RCC 7860 (cell line): Measurements from ENCODE around the gene IVNS1ABP.
"Not testable (repeated sequence)": the region's sequence is repeated elsewhere in the genome, so short reads cannot be mapped to it uniquely, and the experiment has no call there.

Experiments
- DNase-seq: peaks from one replicate; pipeline ENCODE4 v3.0.0-alpha.2; 2015; ENCODE audit warnings: low spot score
- FAIRE-seq: peaks from 2 replicates; lab custom pipeline; 2012; peaks lifted over from hg19 to GRCh38; lab: Jason Lieb, UNC

Gene IVNS1ABP

GRCh38 chr1:185257950-185258208, 59.2 kb downstream of the IVNS1ABP start:
- FAIRE-seq: no peak
- DNase-seq: no peak

DNA sequence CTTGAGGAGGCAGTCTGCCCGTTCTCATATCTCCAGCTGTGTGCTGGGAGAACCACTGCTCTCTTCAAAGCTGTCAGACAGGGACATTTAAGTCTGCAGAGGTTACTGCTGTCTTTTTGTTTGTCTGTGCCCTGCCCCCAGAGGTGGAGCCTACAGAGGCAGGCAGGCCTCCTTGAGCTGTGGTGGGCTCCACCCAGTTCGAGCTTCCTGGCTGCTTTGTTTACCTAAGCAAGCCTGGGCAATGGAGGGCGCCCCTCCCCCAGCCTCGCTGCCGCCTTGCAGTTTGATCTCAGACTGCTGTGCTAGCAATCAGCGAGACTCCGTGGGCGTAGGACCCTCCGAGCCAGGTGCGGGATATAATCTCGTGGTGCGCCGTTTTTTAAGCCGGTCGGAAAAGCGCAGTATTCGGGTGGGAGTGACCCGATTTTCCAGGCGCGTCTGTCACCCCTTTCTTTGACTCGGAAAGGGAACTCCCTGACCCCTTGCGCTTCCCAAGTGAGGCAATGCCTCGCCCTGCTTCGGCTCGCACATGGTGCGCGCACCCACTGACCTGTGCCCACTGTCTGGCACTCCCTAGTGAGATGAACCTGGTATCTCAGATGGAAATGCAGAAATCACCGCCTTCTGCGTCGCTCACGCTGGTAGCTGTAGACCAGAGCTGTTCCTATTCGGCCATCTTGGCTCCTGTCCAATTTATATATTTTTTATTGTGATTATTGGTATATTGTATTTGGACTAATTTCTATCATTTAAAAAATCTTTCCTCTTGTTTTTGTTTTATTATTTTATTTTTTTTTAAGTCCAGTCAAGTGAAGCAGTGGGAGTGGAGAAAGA, 59.7 kb downstream of the IVNS1ABP start:
- not testable (repeated sequence) for FAIRE-seq, DNase-seq

- FAIRE-seq, DNase-seq: not testable (repeated sequence)
Measured at GRCh38 chr1:185255595-185255994, 61.4 kb downstream of the IVNS1ABP start.

- not testable (repeated sequence) for FAIRE-seq, DNase-seq
Measured at GRCh38 chr1:185252404-185252803, 64.6 kb downstream of the IVNS1ABP start.

DNA sequence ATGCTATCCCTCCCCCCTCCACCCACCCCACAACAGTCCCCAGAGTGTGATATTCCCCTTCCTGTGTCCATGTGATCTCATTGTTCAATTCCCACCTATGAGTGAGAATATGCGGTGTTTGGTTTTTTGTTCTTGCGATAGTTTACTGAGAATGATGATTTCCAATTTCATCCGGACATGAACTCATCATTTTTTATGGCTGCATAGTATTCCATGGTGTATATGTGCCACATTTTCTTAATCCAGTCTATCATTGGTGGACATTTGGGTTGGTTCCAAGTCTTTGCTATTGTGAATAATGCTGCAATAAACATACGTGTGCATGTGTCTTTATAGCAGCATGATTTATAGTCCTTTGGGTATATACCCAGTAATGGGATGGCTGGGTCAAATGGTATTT, 65.1 kb downstream of the IVNS1ABP start:
- FAIRE-seq, DNase-seq: not testable (repeated sequence)

DNA sequence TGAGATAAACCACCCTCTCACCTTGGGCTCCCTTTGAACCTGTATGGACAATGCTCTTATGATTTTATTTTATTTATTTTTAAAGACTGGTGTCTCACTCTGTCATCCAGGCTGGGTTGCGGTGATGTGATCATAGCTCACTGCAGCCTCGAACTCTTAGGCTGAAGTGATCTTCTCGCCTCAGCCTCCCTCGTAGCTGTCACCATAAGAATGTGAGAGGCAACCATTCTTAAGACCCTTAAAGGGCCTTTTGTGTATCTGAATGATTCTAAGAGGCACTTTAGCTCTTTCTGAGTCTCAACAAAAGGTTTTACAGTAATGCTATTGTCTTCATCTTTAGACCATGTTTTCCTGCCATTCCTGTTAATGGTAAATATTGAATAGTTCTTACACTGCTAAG, 67.0 kb downstream of the IVNS1ABP start:
- DNase-seq (no peak), FAIRE-seq (no peak)

- FAIRE-seq (no peak), DNase-seq (no peak)
Measured at GRCh38 chr1:185249563-185249962, 67.5 kb downstream of the IVNS1ABP start.
